ENCODE data around the gene AGMO.

DNA sequence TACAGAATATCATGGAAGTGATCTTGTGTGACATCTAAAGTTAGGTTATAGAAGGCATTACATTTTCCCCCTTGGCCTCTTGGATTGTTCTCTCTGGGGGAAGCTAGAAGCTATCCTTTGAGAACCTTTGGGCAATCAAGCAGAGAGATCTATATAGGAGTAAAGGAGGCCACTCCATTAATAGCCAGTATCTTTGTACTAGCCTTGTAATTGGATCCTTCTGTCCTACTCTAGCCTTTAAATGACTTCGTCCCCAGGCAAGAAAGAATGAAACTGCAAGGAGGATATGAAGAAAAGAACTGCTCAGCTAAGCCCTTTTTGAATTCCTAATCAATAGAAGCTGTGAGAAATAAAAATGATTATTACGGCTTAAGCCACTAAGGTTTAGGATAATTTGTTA lies 230.9 kb downstream of the AGMO start:
- TF ChIP-seq, protein P1, sequence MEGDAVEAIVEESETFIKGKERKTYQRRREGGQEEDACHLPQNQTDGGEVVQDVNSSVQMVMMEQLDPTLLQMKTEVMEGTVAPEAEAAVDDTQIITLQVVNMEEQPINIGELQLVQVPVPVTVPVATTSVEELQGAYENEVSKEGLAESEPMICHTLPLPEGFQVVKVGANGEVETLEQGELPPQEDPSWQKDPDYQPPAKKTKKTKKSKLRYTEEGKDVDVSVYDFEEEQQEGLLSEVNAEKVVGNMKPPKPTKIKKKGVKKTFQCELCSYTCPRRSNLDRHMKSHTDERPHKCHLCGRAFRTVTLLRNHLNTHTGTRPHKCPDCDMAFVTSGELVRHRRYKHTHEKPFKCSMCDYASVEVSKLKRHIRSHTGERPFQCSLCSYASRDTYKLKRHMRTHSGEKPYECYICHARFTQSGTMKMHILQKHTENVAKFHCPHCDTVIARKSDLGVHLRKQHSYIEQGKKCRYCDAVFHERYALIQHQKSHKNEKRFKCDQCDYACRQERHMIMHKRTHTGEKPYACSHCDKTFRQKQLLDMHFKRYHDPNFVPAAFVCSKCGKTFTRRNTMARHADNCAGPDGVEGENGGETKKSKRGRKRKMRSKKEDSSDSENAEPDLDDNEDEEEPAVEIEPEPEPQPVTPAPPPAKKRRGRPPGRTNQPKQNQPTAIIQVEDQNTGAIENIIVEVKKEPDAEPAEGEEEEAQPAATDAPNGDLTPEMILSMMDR (IDR thresholded peaks at IDR 0.05; ENCODE audit: insufficient read depth, low read length, poor library complexity, severe bottlenecking): no peak
- no peak for TF ChIP-seq EZH2phosphoT487 (conservative IDR thresholded peaks at IDR 0.05; ENCODE audit: low read length)

Measured in SU-DHL-6 (cell line).